GM18861 (cell line): Measurements from ENCODE around the gene PRRC2A.

ENCODE experiments used
- ATAC-seq: cut with Tn5 transposase; IDR thresholded peaks from one replicate; pipeline ENCODE4 v1.9.1; 2021; ENCODE audit not compliant: unreplicated experiment

The PRRC2A gene

GRCh38 chr6:31622684-31623091 is 2.2 kb downstream of the PRRC2A start:
- no peak for ATAC-seq

- ATAC-seq = no peak
Measured at GRCh38 chr6:31624070-31624469, 3.6 kb downstream of the PRRC2A start.

GRCh38 chr6:31626952-31627351 is 6.4 kb downstream of the PRRC2A start:
- ATAC-seq = no peak

- ATAC-seq = no peak
Measured at GRCh38 chr6:31627690-31628287, 7.3 kb downstream of the PRRC2A start.

GRCh38 chr6:31629014-31629413 is 8.5 kb downstream of the PRRC2A start:
- ATAC-seq = no peak

GRCh38 chr6:31630177-31630934 is 9.8 kb downstream of the PRRC2A start:
- ATAC-seq = no peak

- no peak for ATAC-seq
Measured at GRCh38 chr6:31631209-31631608, 10.7 kb downstream of the PRRC2A start.

GRCh38 chr6:31631681-31632278 is 11.3 kb downstream of the PRRC2A start:
- ATAC-seq = no peak

- no peak for ATAC-seq
Measured at GRCh38 chr6:31632279-31632946, 11.9 kb downstream of the PRRC2A start.

GRCh38 chr6:31633447-31633846 is 12.9 kb downstream of the PRRC2A start:
- no peak for ATAC-seq

- no peak for ATAC-seq
Measured at GRCh38 chr6:31634131-31634530, 13.6 kb downstream of the PRRC2A start.

GRCh38 chr6:31634969-31635575 is 14.6 kb downstream of the PRRC2A start:
- ATAC-seq = no peak

GRCh38 chr6:31636698-31637596 is 16.4 kb downstream of the PRRC2A start:
- ATAC-seq = no peak

GRCh38 chr6:31639043-31639442 is 18.5 kb downstream of the PRRC2A start:
- ATAC-seq = no peak

- ATAC-seq = no peak
Measured at GRCh38 chr6:31639449-31639861, 18.9 kb downstream of the PRRC2A start.

GRCh38 chr6:31640612-31641011 is 20.1 kb downstream of the PRRC2A start:
- ATAC-seq = no peak

GRCh38 chr6:31641370-31641769 is 20.9 kb downstream of the PRRC2A start:
- ATAC-seq = no peak

GRCh38 chr6:31642798-31643570 is 22.5 kb downstream of the PRRC2A start:
- no peak for ATAC-seq

GRCh38 chr6:31643818-31644454 is 23.4 kb downstream of the PRRC2A start:
- no peak for ATAC-seq
